HG03064 (cell line): ENCODE results near the gene ARHGEF39.

ENCODE experiments used
- ATAC-seq: cut with Tn5 transposase; IDR thresholded peaks from one replicate; pipeline ENCODE4 v1.9.1; 2021; ENCODE audit warnings: low read depth; ENCODE audit not compliant: unreplicated experiment

ARHGEF39 gene

DNA sequence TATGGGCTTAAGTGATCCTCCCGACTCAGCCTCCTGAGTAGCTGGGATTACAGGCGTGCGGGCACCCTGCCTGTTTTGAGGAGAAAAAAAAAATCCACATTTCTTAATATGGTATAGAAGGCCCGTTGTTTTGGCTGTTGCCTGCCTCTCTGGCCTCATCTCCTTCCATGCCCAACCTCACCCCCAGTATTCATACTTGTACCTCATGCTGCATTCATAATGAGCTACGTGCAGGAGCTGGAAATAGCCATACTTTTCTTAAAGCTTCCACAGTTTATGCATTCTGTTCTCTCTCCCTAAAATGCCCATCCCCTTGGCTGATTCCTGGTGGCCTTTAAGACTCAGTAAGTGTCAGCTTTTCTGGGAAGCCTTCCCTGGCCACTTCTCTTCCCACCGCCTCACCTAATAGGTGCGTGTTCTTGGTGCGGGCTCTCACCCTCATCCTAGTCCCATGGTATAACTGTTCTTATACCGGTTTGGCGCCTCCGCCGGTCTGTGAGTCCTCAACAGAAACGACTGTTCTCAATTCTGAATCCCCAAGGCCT is 26.8 kb upstream of the ARHGEF39 start:
- no peak for ATAC-seq

DNA sequence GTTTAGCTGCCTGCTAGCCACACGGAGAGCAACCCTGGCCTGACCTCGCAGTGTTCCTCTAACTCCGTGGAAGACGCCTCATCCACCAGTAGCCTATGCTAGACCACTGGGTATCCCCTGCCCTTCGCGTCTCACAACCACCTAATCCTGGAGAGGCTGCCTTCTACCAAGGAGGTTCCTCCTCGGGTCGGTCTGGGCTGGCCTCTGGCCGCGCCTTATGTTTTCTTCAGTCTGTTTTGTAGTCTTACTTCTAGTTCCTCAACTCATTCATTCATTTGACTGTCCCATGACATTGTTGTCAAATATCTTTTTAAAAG is 26.3 kb upstream of the ARHGEF39 start:
- no peak for ATAC-seq

DNA sequence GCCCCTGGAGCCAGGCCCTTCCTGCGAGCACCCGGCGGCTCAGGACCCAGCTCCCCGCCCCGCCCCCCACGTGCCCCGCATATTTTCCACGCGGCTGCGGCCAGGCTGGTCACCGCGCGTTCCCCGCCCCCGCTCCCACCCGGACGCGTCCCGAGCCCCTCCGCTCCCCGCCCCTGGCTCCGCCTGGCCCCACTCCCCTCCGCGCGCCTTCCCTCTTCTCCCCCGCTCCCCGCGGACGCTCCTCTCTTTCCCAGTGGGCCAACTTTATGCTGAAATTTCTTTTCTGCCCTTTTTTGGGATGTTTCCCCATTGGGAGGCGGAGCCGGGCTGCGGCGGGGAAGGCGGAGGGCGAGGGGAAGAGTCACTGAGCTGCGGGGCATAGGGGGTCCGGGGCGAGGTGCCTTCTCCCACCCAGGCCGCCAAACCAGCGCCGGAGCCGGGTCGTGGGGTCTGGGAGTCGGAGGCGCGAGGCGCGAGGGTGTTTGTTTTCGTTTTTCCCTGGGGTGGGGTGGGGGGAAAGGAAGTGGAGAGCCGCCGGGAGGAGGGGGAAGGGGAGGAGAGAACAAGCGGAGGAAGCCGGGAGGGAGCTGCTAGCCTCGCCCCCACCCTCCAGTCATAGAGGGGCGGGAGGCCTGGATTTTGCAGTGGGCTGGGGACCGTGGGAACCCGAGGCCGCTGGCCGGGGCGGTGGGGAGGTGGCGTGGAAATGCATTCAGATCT is 25.8 kb upstream of the ARHGEF39 start:
- no peak for ATAC-seq

DNA sequence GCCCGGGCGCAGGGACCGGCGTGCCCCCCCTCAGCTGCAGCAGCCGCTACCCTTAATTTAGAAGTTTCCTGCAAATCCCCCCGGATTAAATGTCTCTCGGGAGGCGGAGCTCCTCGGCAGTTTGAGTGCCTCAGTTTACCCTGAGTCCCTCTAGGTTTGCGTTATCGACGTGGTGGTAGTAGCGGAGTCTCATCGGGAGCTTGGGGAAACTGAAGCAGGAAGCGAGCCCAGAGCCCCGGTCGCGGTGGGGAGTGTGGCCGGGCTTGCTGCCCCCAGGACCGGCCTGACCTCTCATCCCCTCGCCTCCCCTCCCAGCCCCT is 25.3 kb upstream of the ARHGEF39 start:
- ATAC-seq = no peak

GRCh38 chr9:35689542-35690293 is 24.7 kb upstream of the ARHGEF39 start, which contains the start of gene TPM2:
Gene TPM2 (minus strand): TSS chr9:35689925. CDS start chr9:35689817, 108 bp downstream.
- ATAC-seq = no peak

DNA sequence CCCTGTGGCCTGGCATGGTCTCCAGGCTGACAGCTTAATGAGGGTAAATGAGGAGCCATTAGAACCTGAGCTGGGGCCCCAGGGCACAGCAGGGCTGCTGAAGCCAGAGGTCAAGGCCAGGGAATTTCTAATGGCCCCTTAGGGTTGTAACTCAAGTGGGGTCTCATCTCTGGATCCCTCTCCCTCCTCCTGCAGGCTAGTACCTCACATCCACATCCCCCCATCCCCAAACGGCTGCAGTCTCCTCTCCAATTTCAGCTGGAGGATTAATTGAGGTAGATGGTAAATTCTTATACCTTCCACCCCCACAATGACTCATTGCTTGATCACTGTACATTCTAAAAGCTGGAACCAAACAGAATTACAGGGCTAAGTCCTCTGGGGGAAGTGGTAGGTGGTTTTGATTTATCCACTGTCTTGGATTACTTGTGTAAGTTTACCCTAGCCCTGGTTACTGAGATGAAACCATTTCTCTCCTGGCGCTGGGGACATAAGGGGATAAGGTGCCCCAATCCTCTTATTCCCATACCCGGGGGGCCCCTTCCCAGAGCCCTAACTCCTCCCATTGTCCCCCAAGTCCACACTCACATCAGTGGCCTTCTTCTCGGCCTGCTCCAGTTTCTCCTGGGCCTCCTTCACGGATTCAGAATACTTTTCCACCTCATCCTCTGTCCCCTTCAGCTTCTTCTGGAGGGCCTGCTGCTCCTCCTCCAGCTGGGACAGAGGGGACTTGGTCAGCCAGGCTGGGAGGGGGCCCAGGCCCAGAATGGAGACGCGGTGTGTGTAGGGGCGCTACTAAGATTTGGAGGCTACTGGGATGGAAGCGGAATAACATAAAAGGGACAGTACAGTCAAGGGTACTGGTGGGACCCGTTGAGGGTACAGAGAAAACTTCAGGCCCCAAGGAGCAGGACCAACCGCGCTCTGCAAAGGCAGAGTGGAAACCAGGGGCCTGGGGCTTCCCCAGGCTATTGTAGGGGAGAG is 23.9 kb upstream of the ARHGEF39 start:
- ATAC-seq = no peak

- no peak for ATAC-seq
Measured at GRCh38 chr9:35687972-35688557, 23.1 kb upstream of the ARHGEF39 start.

GRCh38 chr9:35687306-35687705 is 22.3 kb upstream of the ARHGEF39 start:
- no peak for ATAC-seq

DNA sequence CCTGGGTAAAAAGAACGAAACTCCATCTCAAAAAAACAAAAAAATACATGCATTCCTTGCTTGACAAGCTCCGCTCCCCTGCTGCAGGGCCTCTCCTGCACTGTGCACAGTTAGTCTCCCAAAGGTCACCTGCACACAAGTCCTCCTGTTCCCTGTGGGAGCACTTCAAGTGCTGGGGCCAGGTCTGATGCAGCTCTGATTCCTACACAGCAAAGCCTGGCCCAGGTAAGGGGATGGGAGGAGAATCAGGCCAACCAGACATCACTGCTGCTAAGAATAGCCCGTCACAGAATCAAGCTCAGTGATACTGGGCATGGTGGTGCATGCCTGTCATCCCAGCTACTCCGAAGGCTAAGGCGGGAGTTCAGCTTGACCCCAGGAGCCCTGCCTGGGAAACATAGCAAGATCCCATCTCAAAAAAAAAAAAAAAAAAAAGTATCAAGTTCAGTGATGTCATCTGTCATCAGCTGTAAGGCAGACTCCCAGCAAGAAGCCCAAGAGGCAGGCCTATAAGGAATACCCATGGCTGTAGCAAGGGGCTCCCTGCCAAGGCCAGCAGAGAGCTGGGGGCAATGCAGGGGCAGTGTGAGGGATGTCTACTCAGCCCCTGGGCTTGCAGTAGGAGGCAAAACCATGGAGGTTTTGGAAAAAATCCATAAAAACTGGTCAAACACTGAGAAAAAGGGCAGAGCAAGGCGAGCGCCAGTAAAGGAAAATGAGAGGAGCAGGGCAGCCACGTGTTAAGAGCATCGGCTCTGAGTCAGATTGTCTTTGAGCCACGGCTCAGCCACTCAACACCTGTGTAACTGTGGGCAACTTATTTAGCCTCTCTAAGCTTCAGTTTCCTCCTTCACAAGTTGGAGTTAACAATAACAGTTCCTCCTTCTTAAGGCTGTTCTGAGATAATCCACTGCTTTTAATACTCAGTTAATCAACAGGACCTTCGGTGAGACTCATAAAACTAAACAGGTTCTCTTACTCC is 21.5 kb upstream of the ARHGEF39 start:
- no peak for ATAC-seq

DNA sequence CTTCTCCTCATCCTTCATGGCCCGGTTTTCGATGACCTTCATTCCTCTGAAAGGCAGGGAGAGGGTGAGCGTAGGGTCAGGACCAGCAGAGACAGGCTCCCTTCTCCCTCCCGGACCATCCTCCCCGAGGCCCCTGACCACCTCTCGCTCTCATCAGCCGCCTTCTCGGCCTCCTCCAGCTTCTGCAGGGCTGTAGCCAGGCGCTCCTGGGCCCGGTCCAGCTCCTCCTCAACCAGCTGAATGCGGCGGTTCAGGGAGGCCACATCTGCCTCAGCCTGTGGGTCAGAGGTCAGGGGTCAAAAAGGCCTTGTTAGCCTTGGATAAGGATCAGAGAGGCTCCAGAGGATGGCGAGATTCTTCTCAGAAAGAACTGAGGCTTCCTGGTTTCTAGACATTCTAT is 20.5 kb upstream of the ARHGEF39 start:
- ATAC-seq = no peak

DNA sequence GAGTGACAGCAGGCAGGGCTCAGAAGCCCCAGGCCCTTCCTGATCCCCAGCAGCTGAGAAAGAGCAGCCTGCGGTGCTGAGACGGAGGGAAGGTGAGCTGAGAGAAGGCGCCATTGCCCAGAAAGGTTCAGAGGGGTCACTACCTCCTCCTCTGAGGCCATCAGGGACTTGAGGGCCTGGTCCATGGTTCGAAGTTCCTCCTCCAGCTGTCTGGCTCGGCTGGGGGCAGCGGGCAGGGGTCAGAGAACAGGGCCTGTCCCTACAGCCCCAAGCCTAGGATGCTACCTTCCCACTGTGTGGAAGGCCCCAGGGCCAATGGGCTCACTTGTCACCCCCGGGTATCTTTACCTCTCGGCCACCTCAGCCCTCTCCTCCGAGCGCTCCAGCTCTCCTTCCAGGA is 19.9 kb upstream of the ARHGEF39 start:
- no peak for ATAC-seq

DNA sequence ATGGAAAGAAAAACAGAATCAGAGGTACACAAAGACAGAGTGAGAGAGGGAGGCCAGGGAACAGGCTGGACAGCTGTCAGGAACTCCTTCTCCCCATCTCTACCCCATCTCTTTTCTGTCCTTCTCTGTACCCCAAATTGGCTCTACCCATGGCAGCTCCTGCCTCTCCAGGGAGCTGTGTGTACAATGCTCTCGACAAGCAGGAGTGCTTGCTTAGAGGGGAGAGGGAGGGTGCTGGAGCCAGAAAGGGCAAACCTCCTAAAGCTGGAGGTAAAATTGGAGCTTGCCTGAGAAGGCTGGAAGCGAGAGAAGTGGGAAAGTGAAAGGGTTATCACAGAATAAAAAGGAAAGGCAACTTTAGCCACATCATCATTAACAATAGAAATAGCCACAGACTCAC is 18.3 kb upstream of the ARHGEF39 start:
- no peak for ATAC-seq

DNA sequence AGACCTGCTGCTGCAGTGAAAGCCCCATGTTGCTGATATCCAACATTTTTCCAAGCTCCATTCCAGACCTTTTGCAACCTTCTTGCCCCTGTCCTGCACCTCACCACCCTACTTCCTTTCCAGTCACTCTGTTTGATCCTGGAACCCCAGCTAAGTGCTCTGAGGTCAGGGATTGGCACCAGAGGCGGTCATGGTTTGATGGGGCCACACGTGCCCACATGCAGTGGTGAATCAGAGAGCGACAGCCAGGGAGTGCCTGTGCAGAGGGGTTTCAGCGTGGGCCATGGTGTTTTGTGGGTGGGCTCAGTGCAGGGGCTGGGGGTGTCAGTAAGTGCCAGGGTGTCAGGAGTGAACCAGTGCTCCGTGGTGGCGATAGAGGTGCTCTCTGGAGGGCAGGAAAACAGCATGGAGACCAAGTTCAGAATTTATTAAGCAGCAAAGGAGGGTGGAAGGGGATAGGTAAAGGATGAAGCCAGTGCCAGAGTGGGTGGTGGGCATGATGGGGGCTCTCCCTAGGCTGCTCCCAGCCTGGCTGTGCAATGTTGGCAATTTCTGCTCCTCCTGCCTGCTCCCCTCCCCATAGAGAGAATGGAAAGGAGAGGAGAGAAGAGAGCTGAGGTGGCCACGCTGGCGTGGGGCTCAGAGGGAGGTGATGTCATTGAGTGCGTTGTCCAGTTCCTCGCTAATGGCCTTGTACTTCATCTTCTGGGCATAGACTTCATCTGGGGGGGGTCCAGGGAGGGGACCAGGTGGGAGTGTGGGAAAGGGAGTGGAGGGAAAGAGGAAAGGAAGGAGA is 17.7 kb upstream of the ARHGEF39 start:
- no peak for ATAC-seq

- no peak for ATAC-seq
Measured at GRCh38 chr9:35682051-35682450, 17.1 kb upstream of the ARHGEF39 start.

DNA sequence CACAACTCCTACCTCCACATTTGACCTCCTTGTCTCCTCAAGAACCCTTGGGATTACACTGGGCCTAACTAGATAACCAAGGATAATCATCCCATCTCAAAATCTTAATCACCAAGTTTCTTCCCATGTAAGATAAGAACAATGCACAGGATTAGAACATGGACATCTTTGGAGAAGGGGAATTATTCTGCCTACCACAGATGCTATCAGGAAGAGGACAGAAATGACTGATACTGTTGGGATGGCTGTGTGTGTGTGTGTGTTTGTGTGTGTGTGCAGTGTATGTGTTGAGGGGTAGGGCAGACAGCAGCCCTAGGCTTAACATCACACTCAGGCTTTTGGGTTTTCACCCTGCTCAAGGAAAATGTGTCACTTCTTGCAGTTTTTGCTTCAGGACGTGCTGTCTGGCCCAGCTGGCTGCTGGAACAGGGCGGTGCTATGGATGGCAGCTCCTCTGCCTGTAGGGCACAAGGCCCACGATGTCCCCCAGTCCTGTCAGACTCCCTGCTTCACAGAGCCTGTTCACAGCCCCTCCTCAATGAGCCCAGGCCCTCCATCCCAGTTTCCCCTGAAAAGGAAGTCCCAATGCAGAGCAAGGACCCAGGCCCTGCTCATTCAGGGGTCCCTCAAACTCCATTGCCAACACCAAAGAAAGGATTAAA is 16.5 kb upstream of the ARHGEF39 start:
- no peak for ATAC-seq

DNA sequence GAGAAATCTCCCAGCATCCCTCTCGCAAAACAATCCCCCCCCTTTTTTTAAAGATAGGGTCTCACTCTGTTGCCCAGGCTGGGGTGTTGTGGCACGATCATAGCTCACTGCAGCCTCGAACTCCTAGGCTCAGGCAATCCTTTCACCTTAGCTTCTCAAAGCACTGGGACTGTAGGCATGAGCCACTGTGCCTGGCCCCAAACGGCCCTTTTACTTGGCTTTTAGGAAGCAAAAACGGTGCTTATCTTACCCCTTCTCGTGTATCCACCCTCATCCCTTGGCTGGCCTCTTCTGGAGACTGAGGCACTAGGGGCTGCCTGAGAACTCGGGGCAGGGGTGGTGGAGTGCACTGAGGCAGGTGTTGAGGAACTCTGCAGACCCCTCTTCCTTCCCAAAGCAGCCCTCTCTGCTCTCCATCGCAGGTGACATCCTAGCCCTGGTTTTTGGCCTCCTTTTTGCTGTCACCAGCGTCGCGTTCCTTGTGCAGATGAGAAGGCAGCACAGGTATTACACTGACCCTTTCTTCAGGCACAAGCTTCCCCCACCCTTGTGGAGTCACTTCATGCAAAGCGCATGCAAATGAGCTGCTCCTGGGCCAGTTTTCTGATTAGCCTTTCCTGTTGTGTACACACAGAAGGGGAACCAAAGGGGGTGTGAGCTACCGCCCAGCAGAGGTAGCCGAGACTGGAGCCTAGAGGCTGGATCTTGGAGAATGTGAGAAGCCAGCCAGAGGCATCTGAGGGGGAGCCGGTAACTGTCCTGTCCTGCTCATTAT is 15.5 kb upstream of the ARHGEF39 start:
- no peak for ATAC-seq

DNA sequence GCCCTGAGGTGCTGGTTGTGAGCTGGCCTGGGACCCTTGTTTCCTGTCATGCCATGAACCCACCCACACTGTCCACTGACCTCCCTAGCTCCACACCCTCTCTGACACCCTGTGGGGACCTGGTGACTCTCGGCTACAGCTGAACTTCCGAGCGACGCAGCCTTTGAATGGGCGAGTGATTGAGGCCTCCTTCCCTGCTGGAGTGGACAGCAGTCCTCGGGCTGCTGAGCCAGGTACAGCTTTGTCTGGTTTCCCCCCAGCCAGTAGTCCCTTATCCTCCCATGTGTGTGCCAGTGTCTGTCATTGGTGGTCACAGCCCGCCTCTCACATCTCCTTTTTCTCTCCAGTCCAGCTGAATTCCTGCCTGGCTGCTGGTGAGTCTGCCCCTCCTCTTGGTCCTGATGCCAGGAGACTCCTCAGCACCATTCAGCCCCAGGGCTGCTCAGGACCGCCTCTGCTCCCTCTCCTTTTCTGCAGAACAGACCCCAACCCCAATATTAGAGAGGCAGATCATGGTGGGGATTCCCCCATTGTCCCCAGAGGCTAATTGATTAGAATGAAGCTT is 14.9 kb upstream of the ARHGEF39 start:
- ATAC-seq = no peak
